ENCODE data around the gene EDNRB.

The EDNRB gene

GRCh38 chr13:77909827-77910226 is 8.8 kb downstream of the EDNRB start:
- Mint-ChIP-seq H3K36me3 (ENCODE audit: low read depth) (no peaks in the 10 kb centered on the region), H3K27me3 (ENCODE audit: low read depth) (peaks cover 8% of the 10 kb centered on the region), H3K9me3 (no peaks in the 10 kb centered on the region), H3K27ac (no peak overlapping the region), H3K4me3 (no peak overlapping the region), H3K4me1 (ENCODE audit: low read depth) (no peaks in the 10 kb centered on the region)

- no peaks in the 10 kb centered on the region for H3K4me1 Mint-ChIP-seq (ENCODE audit: low read depth)
- H3K9me3 Mint-ChIP-seq: peaks cover 4% of the 10 kb centered on the region
- peaks cover 4% of the 10 kb centered on the region for H3K27me3 Mint-ChIP-seq (ENCODE audit: low read depth)
- H3K36me3 Mint-ChIP-seq (ENCODE audit: low read depth): no peaks in the 10 kb centered on the region
- no peak overlapping the region for H3K4me3 Mint-ChIP-seq
- H3K27ac Mint-ChIP-seq: no peak overlapping the region
These were observed 10.1 kb downstream of the EDNRB start for GRCh38 chr13:77908531-77908930.

- Mint-ChIP-seq H3K4me3 (no peak overlapping the region), H3K27me3 (ENCODE audit: low read depth) (peaks cover 4% of the 10 kb centered on the region), H3K4me1 (ENCODE audit: low read depth) (no peaks in the 10 kb centered on the region), H3K9me3 (peaks cover 4% of the 10 kb centered on the region), H3K36me3 (ENCODE audit: low read depth) (no peaks in the 10 kb centered on the region), H3K27ac (no peak overlapping the region)
These were observed 10.8 kb downstream of the EDNRB start for GRCh38 chr13:77907666-77908341.

- Mint-ChIP-seq H3K9me3 (peaks cover 4% of the 10 kb centered on the region), H3K27me3 (ENCODE audit: low read depth) (no peaks in the 10 kb centered on the region), H3K27ac (no peak overlapping the region), H3K4me1 (ENCODE audit: low read depth) (no peaks in the 10 kb centered on the region), H3K4me3 (no peak overlapping the region), H3K36me3 (ENCODE audit: low read depth) (no peaks in the 10 kb centered on the region)
These were observed 14.6 kb downstream of the EDNRB start for GRCh38 chr13:77904031-77904430.

GRCh38 chr13:77903435-77903834 is 15.2 kb downstream of the EDNRB start:
- Mint-ChIP-seq H3K4me1 (ENCODE audit: low read depth) (no peaks in the 10 kb centered on the region), H3K9me3 (peaks cover 4% of the 10 kb centered on the region), H3K4me3 (no peak overlapping the region), H3K36me3 (ENCODE audit: low read depth) (no peaks in the 10 kb centered on the region), H3K27ac (no peak overlapping the region), H3K27me3 (ENCODE audit: low read depth) (peaks cover under 1% of the 10 kb centered on the region)

GRCh38 chr13:77902319-77902963 is 16.2 kb downstream of the EDNRB start:
- H3K4me3 Mint-ChIP-seq: no peak overlapping the region
- H3K27ac Mint-ChIP-seq: no peak overlapping the region
- no peaks in the 10 kb centered on the region for H3K4me1 Mint-ChIP-seq (ENCODE audit: low read depth)

GRCh38 chr13:77898097-77898496 is 20.5 kb downstream of the EDNRB start:
- Mint-ChIP-seq H3K4me1 (ENCODE audit: low read depth) (no peaks in the 10 kb centered on the region), H3K4me3 (no peak overlapping the region), H3K27me3 (ENCODE audit: low read depth) (peaks cover 8% of the 10 kb centered on the region), H3K27ac (no peak overlapping the region), H3K36me3 (ENCODE audit: low read depth) (no peaks in the 10 kb centered on the region), H3K9me3 (no peaks in the 10 kb centered on the region)

More at GRCh38 chr13:77902319-77902963, 16.2 kb downstream of the EDNRB start:
- Mint-ChIP-seq H3K27me3 (ENCODE audit: low read depth) (peaks cover 4% of the 10 kb centered on the region), H3K36me3 (ENCODE audit: low read depth) (no peaks in the 10 kb centered on the region), H3K9me3 (peaks cover 4% of the 10 kb centered on the region)

GRCh38 chr13:77896977-77897376 is 21.7 kb downstream of the EDNRB start:
- Mint-ChIP-seq H3K27ac (no peak overlapping the region), H3K4me1 (ENCODE audit: low read depth) (no peaks in the 10 kb centered on the region), H3K27me3 (ENCODE audit: low read depth) (peaks cover 8% of the 10 kb centered on the region), H3K4me3 (no peak overlapping the region), H3K9me3 (no peaks in the 10 kb centered on the region), H3K36me3 (ENCODE audit: low read depth) (no peaks in the 10 kb centered on the region)

- Mint-ChIP-seq H3K27me3 (ENCODE audit: low read depth) (peaks cover 8% of the 10 kb centered on the region), H3K4me3 (no peak overlapping the region), H3K36me3 (ENCODE audit: low read depth) (no peaks in the 10 kb centered on the region), H3K9me3 (no peaks in the 10 kb centered on the region), H3K27ac (no peak overlapping the region), H3K4me1 (ENCODE audit: low read depth) (no peaks in the 10 kb centered on the region)
These were observed 22.1 kb downstream of the EDNRB start for GRCh38 chr13:77896536-77896935.

GRCh38 chr13:77894743-77895142 is 23.9 kb downstream of the EDNRB start:
- Mint-ChIP-seq H3K9me3 (no peaks in the 10 kb centered on the region), H3K4me3 (no peak overlapping the region), H3K27ac (no peak overlapping the region), H3K4me1 (ENCODE audit: low read depth) (no peaks in the 10 kb centered on the region), H3K36me3 (ENCODE audit: low read depth) (no peaks in the 10 kb centered on the region), H3K27me3 (ENCODE audit: low read depth) (peaks cover 8% of the 10 kb centered on the region)

- Mint-ChIP-seq H3K4me1 (ENCODE audit: low read depth) (no peaks in the 10 kb centered on the region), H3K4me3 (no peak overlapping the region)
These were observed 25.6 kb downstream of the EDNRB start for GRCh38 chr13:77893066-77893465.

GRCh38 chr13:77892491-77892890 is 26.1 kb downstream of the EDNRB start:
- no peaks in the 10 kb centered on the region for H3K4me1 Mint-ChIP-seq (ENCODE audit: low read depth)
- no peak overlapping the region for H3K4me3 Mint-ChIP-seq
- H3K27ac Mint-ChIP-seq: no peak overlapping the region
- no peaks in the 10 kb centered on the region for H3K9me3 Mint-ChIP-seq
- H3K36me3 Mint-ChIP-seq (ENCODE audit: low read depth): no peaks in the 10 kb centered on the region
- peaks cover 4% of the 10 kb centered on the region for H3K27me3 Mint-ChIP-seq (ENCODE audit: low read depth)

More at GRCh38 chr13:77893066-77893465, 25.6 kb downstream of the EDNRB start:
- peaks cover 4% of the 10 kb centered on the region for H3K27me3 Mint-ChIP-seq (ENCODE audit: low read depth)
- no peaks in the 10 kb centered on the region for H3K9me3 Mint-ChIP-seq
- no peaks in the 10 kb centered on the region for H3K36me3 Mint-ChIP-seq (ENCODE audit: low read depth)
- no peak overlapping the region for H3K27ac Mint-ChIP-seq

- no peaks in the 10 kb centered on the region for H3K9me3 Mint-ChIP-seq
These were observed 27.1 kb downstream of the EDNRB start for GRCh38 chr13:77891486-77891885.

GRCh38 chr13:77891041-77891440 is 27.6 kb downstream of the EDNRB start:
- no peaks in the 10 kb centered on the region for H3K36me3 Mint-ChIP-seq (ENCODE audit: low read depth)
- H3K4me1 Mint-ChIP-seq (ENCODE audit: low read depth): no peaks in the 10 kb centered on the region
- no peaks in the 10 kb centered on the region for H3K9me3 Mint-ChIP-seq
- no peak overlapping the region for H3K4me3 Mint-ChIP-seq
- no peak overlapping the region for H3K27ac Mint-ChIP-seq
- H3K27me3 Mint-ChIP-seq (ENCODE audit: low read depth): peaks cover 4% of the 10 kb centered on the region

More at GRCh38 chr13:77891486-77891885, 27.1 kb downstream of the EDNRB start:
- no peaks in the 10 kb centered on the region for H3K36me3 Mint-ChIP-seq (ENCODE audit: low read depth)
- no peak overlapping the region for H3K4me3 Mint-ChIP-seq
- H3K27ac Mint-ChIP-seq: no peak overlapping the region
- no peaks in the 10 kb centered on the region for H3K4me1 Mint-ChIP-seq (ENCODE audit: low read depth)
- peaks cover 4% of the 10 kb centered on the region for H3K27me3 Mint-ChIP-seq (ENCODE audit: low read depth)

GRCh38 chr13:77883328-77883727 is 35.3 kb downstream of the EDNRB start:
- H3K4me1 Mint-ChIP-seq (ENCODE audit: low read depth): no peaks in the 10 kb centered on the region
- H3K36me3 Mint-ChIP-seq (ENCODE audit: low read depth): no peaks in the 10 kb centered on the region
- no peak overlapping the region for H3K4me3 Mint-ChIP-seq
- H3K27ac Mint-ChIP-seq: no peak overlapping the region
- peaks cover 3% of the 10 kb centered on the region for H3K9me3 Mint-ChIP-seq
- H3K27me3 Mint-ChIP-seq (ENCODE audit: low read depth): no peaks in the 10 kb centered on the region

Measured in T-helper 1 cell treated with Interleukin-12 subunit alpha and Interleukin-12 subunit beta and Interleukin-4 antibody, amounts not matched to agents 30 μg/mL and 1 μg/mL, for 36 hours (primary cell).